HepG2 (cell line): ENCODE data around the gene TBC1D1. TPM values are rescaled to one million over a fixed set of nuclear protein-coding genes. Genes with fewer than 3 reads are reported as not detected.

Experiments used
- BRCA1 ChIP-seq: sonication (generic); formaldehyde crosslinking; IDR thresholded peaks from 2 replicates; pipeline ENCODE4 v1.4.0; 2020; ENCODE audit warnings: missing genetic modification reagents
- HDAC2 ChIP-seq: sonication (generic); formaldehyde crosslinking; IDR thresholded peaks from 2 replicates; pipeline ENCODE4 v1.4.0; 2020; ENCODE audit warnings: missing genetic modification reagents
- IRF9 ChIP-seq: sonication (generic); formaldehyde crosslinking; IDR thresholded peaks from 2 replicates; pipeline ENCODE4 v1.8.0; 2022; ENCODE audit warnings: missing genetic modification reagents, mild to moderate bottlenecking, borderline replicate concordance
- MAFG ChIP-seq: sonication (generic); formaldehyde crosslinking; IDR thresholded peaks from 2 replicates; pipeline ENCODE4 v1.5.1; 2020; ENCODE audit warnings: mild to moderate bottlenecking, missing genetic modification reagents
- POGZ ChIP-seq: sonication (generic); formaldehyde crosslinking; IDR thresholded peaks from 2 replicates; pipeline ENCODE4 v1.4.0; 2020; ENCODE audit warnings: mild to moderate bottlenecking, missing genetic modification reagents
- SIX1 ChIP-seq: sonication (generic); formaldehyde crosslinking; IDR thresholded peaks from 2 replicates; pipeline ENCODE4 v1.4.0; 2020; ENCODE audit warnings: missing genetic modification reagents, borderline replicate concordance
- SNAI1 ChIP-seq: sonication (generic); formaldehyde crosslinking; IDR thresholded peaks from 2 replicates; pipeline ENCODE4 v1.5.0; 2020; ENCODE audit warnings: mild to moderate bottlenecking, missing genetic modification reagents, borderline replicate concordance
- SRF ChIP-seq: IDR thresholded peaks from 2 replicates; pipeline ENCODE4 v1.6.1; 2011; ENCODE audit warnings: mild to moderate bottlenecking, low read depth, low read length, moderate library complexity
- WIZ ChIP-seq: sonication (generic); formaldehyde crosslinking; IDR thresholded peaks from 2 replicates; pipeline ENCODE4 v1.5.1; 2020; ENCODE audit warnings: mild to moderate bottlenecking, missing genetic modification reagents
- ZFY ChIP-seq: sonication (generic); formaldehyde crosslinking; IDR thresholded peaks from 2 replicates; pipeline ENCODE4 v1.4.0; 2020; ENCODE audit warnings: missing genetic modification reagents
- polyA plus RNA-seq, 8 experiments: library from polyadenylated mRNA; depleted of rRNA in 3 of 8; stranded (reverse) in 7 of 8; unstranded in 1 of 8; fragments of >200 nt; fragmentation: Illumina TruSeq in 4 of 8; extraction: Trizol in 4 of 8; gene quantifications; 2 replicates each; pipeline versions ENCODE4 v1.2.1 to v1.2.3, GENCODE V29; 2011 to 2016; ENCODE audit warnings: low read depth in 4 of 8, missing spikeins in 1 of 8, mixed read lengths in 1 of 8; ENCODE audit not compliant: insufficient read depth in 1 of 8
- total RNA-seq, 5 experiments: library from RNA; depleted of rRNA; stranded (reverse); fragments of >200 nt; fragmentation: Illumina TruSeq; extraction: Trizol; gene quantifications; 2 replicates each; pipeline ENCODE4 v1.2.3, GENCODE V29; 2016; ENCODE audit warnings: low read depth in 1 of 5
- TF ChIP-seq, protein P1 (sequence below): sonication (generic); formaldehyde crosslinking; conservative IDR thresholded peaks from 2 replicates; pipeline ENCODE4 v1.8.0; 2022; ENCODE audit warnings: missing genetic modification reagents
- TF ChIP-seq, protein P2 (sequence below): sonication (generic); formaldehyde crosslinking; conservative IDR thresholded peaks from 2 replicates; pipeline ENCODE4 v1.4.0; 2020; ENCODE audit warnings: mild to moderate bottlenecking, missing genetic modification reagents, moderate library complexity
- TF ChIP-seq, protein P3 (sequence below): sonication (generic); formaldehyde crosslinking; IDR thresholded peaks from 2 replicates; pipeline ENCODE4 v1.5.0; 2020; ENCODE audit warnings: missing genetic modification reagents
- TF ChIP-seq, protein P4 (sequence below): sonication (generic); formaldehyde crosslinking; IDR thresholded peaks from 2 replicates; pipeline ENCODE4 v1.4.0; 2020; ENCODE audit warnings: missing genetic modification reagents

Gene TBC1D1
- total and polyA plus RNA-seq, 2 of the 13 experiments (the other 11 are each of a cell fraction or from before 2014, with no cell fraction given): 37.3 to 62.8 TPM

DNA sequence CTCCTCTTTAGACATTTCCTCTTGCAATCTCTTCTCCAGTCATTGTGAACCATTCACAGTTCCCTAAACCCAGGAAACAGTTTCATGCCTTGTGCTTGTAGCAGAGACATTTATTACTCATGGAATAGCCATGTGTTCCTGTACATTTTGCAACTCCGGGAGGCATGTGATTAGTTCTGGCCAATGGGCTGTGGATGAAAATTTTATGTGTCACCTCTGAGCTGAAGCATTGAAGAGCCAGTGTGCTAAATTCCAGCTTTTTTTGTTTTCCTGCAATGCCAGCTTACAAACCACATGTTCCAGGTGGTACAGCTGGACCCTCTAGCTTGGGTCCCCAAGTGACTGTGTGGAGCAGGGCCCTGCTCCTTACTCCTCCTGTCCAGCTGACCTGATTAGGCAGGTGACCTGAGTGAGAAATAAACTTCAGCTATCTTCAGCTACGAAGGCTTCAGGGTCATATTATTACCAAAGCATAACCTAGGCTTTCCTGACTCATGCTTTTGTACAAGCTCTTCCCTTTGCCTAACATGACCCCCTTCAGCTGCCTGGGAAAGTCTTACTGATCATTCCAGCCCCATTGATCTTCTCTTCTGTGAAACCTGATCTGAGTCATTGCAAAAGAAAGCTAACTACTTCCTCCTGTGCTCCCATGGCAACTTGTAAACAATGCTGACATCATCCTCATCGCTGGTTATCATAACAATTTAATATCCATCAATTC is 269.8 kb downstream of the TBC1D1 start (continued):
- TF ChIP-seq, protein P1, sequence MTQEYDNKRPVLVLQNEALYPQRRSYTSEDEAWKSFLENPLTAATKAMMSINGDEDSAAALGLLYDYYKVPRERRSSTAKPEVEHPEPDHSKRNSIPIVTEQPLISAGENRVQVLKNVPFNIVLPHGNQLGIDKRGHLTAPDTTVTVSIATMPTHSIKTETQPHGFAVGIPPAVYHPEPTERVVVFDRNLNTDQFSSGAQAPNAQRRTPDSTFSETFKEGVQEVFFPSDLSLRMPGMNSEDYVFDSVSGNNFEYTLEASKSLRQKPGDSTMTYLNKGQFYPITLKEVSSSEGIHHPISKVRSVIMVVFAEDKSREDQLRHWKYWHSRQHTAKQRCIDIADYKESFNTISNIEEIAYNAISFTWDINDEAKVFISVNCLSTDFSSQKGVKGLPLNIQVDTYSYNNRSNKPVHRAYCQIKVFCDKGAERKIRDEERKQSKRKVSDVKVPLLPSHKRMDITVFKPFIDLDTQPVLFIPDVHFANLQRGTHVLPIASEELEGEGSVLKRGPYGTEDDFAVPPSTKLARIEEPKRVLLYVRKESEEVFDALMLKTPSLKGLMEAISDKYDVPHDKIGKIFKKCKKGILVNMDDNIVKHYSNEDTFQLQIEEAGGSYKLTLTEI (CRISPR knock-in tag): no peak
- TF ChIP-seq HDAC2 (CRISPR knock-in tag) (peak; percentile 87), SIX1 (CRISPR knock-in tag) (peak; percentile 100), SRF (no peak), WIZ (no peak), IRF9 (CRISPR knock-in tag) (no peak), MAFG (CRISPR knock-in tag) (no peak), ZFY (CRISPR knock-in tag) (0 out of 2 replicates have a peak, but pooled peaks have one; percentile 48), POGZ (CRISPR knock-in tag) (peak; percentile 67), SNAI1 (CRISPR knock-in tag) (no peak), BRCA1 (CRISPR knock-in tag) (no peak)
- TF ChIP-seq, protein P2, sequence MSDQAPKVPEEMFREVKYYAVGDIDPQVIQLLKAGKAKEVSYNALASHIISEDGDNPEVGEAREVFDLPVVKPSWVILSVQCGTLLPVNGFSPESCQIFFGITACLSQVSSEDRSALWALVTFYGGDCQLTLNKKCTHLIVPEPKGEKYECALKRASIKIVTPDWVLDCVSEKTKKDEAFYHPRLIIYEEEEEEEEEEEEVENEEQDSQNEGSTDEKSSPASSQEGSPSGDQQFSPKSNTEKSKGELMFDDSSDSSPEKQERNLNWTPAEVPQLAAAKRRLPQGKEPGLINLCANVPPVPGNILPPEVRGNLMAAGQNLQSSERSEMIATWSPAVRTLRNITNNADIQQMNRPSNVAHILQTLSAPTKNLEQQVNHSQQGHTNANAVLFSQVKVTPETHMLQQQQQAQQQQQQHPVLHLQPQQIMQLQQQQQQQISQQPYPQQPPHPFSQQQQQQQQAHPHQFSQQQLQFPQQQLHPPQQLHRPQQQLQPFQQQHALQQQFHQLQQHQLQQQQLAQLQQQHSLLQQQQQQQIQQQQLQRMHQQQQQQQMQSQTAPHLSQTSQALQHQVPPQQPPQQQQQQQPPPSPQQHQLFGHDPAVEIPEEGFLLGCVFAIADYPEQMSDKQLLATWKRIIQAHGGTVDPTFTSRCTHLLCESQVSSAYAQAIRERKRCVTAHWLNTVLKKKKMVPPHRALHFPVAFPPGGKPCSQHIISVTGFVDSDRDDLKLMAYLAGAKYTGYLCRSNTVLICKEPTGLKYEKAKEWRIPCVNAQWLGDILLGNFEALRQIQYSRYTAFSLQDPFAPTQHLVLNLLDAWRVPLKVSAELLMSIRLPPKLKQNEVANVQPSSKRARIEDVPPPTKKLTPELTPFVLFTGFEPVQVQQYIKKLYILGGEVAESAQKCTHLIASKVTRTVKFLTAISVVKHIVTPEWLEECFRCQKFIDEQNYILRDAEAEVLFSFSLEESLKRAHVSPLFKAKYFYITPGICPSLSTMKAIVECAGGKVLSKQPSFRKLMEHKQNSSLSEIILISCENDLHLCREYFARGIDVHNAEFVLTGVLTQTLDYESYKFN (CRISPR knock-in tag): peak; percentile 90
- TF ChIP-seq, protein P3, sequence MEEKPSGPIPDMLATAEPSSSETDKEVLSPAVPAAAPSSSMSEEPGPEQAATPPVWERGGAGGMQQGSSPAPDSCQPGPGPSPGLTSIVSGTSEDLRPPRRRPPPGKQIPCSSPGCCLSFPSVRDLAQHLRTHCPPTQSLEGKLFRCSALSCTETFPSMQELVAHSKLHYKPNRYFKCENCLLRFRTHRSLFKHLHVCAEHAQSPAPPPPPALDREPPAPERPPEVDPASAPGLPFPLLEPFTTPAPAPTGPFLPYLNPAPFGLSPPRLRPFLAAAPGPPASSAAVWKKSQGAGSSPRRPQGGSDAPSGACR (CRISPR knock-in tag): peak; percentile 61; the same call in 1 of the 2 replicates
- TF ChIP-seq, protein P4, sequence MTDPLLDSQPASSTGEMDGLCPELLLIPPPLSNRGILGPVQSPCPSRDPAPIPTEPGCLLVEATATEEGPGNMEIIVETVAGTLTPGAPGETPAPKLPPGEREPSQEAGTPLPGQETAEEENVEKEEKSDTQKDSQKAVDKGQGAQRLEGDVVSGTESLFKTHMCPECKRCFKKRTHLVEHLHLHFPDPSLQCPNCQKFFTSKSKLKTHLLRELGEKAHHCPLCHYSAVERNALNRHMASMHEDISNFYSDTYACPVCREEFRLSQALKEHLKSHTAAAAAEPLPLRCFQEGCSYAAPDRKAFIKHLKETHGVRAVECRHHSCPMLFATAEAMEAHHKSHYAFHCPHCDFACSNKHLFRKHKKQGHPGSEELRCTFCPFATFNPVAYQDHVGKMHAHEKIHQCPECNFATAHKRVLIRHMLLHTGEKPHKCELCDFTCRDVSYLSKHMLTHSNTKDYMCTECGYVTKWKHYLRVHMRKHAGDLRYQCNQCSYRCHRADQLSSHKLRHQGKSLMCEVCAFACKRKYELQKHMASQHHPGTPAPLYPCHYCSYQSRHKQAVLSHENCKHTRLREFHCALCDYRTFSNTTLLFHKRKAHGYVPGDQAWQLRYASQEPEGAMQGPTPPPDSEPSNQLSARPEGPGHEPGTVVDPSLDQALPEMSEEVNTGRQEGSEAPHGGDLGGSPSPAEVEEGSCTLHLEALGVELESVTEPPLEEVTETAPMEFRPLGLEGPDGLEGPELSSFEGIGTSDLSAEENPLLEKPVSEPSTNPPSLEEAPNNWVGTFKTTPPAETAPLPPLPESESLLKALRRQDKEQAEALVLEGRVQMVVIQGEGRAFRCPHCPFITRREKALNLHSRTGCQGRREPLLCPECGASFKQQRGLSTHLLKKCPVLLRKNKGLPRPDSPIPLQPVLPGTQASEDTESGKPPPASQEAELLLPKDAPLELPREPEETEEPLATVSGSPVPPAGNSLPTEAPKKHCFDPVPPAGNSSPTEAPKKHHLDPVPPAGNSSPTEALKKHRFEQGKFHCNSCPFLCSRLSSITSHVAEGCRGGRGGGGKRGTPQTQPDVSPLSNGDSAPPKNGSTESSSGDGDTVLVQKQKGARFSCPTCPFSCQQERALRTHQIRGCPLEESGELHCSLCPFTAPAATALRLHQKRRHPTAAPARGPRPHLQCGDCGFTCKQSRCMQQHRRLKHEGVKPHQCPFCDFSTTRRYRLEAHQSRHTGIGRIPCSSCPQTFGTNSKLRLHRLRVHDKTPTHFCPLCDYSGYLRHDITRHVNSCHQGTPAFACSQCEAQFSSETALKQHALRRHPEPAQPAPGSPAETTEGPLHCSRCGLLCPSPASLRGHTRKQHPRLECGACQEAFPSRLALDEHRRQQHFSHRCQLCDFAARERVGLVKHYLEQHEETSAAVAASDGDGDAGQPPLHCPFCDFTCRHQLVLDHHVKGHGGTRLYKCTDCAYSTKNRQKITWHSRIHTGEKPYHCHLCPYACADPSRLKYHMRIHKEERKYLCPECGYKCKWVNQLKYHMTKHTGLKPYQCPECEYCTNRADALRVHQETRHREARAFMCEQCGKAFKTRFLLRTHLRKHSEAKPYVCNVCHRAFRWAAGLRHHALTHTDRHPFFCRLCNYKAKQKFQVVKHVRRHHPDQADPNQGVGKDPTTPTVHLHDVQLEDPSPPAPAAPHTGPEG (CRISPR knock-in tag): peak; percentile 48; the same call in 1 of the 2 replicates
